CD4-positive, CD25-positive, alpha-beta regulatory T cell (primary cell): ENCODE data around the gene DUOX1. TPM values are rescaled to one million over a fixed set of nuclear protein-coding genes. Genes with fewer than 3 reads are reported as not detected.

Experiments used
- ATAC-seq, 2 donors: fragments of 150-1000 bp; cut with Tn5 transposase; one replicate each; pipeline ENCODE4 v1.10.0; 2021; ENCODE audit warnings: low read depth in 2 of 2, moderate number of reproducible peaks in 2 of 2, moderate library complexity in 1 of 2
- DNase-seq, 3 donors: peaks; one replicate each; pipeline versions ENCODE4 v3.0.0 to v3.0.0-alpha.2; 2012 to 2022; ENCODE audit warnings: mixed read lengths in 1 of 3
- H3K27ac ChIP-seq: one replicate; pipeline ENCODE4 v1.7.0; 2013; ENCODE audit warnings: mild to moderate bottlenecking, low read length; ENCODE audit not compliant: insufficient read depth, poor library complexity, severe bottlenecking
- H3K27me3 ChIP-seq: one replicate; pipeline ENCODE4 v1.7.0; 2013; ENCODE audit warnings: low read length; ENCODE audit not compliant: control insufficient read depth, insufficient read depth
- H3K36me3 ChIP-seq: one replicate; pipeline ENCODE4 v1.7.0; 2013; ENCODE audit warnings: mild to moderate bottlenecking, low read length, moderate library complexity; ENCODE audit not compliant: control insufficient read depth, insufficient read depth
- H3K4me1 ChIP-seq: 2 replicates; pipeline ENCODE4 v1.7.0; 2013; ENCODE audit warnings: mild to moderate bottlenecking, low read length; ENCODE audit not compliant: insufficient read depth, control insufficient read depth, poor library complexity, severe bottlenecking
- H3K4me3 ChIP-seq: one replicate; pipeline ENCODE4 v1.7.0; 2013; ENCODE audit warnings: low read depth, mild to moderate bottlenecking, low read length, moderate library complexity
- H3K9me3 ChIP-seq, 2 experiments: 1 replicate in 1 of 2; 2 replicates in 1 of 2; pipeline ENCODE4 v1.7.0; 2013; ENCODE audit warnings: low read length in 2 of 2, mild to moderate bottlenecking in 1 of 2, moderate library complexity in 1 of 2; ENCODE audit not compliant: control insufficient read depth in 2 of 2
- H3K27ac Mint-ChIP-seq, 3 donors: one replicate each; pipeline ENCODE4 v1.8.0; 2020 to 2022; ENCODE audit warnings: mild to moderate bottlenecking in 3 of 3, mixed read lengths in 3 of 3, moderate library complexity in 2 of 3
- H3K27me3 Mint-ChIP-seq: one replicate; pipeline ENCODE4 v1.8.0; 2022; ENCODE audit warnings: mild to moderate bottlenecking, mixed read lengths
- H3K36me3 Mint-ChIP-seq: one replicate; pipeline ENCODE4 v1.8.0; 2020; ENCODE audit warnings: mixed read lengths
- H3K4me1 Mint-ChIP-seq, 4 donors: one replicate each; pipeline ENCODE4 v1.8.0; 2020 to 2022; ENCODE audit warnings: mixed read lengths in 4 of 4, mild to moderate bottlenecking in 1 of 4
- H3K4me3 Mint-ChIP-seq, 4 donors: one replicate each; pipeline ENCODE4 v1.8.0; 2020 to 2022; ENCODE audit warnings: mild to moderate bottlenecking in 4 of 4, mixed read lengths in 4 of 4, moderate library complexity in 3 of 4
- H3K9me3 Mint-ChIP-seq, 7 donors: one replicate each; pipeline ENCODE4 v1.8.0; 2020 to 2022; ENCODE audit warnings: mixed read lengths in 7 of 7, mild to moderate bottlenecking in 3 of 7, moderate library complexity in 2 of 7
- polyA plus RNA-seq, 4 donors: library from polyadenylated mRNA; unstranded; fragments of 300-500 nt; fragmentation: Illumina TruSeq; gene quantifications; one replicate each; pipeline ENCODE4 v1.2.3, GENCODE V29; 2021
- total RNA-seq: library from RNA; stranded (reverse); gene quantifications from one replicate; pipeline ENCODE4 v1.2.3, GENCODE V29; 2022

Gene DUOX1
- total and polyA plus RNA-seq, 5 donors from 2014 or later = 0.72 to 1.6 (median 1.2) TPM; not detected in 1

DNA sequence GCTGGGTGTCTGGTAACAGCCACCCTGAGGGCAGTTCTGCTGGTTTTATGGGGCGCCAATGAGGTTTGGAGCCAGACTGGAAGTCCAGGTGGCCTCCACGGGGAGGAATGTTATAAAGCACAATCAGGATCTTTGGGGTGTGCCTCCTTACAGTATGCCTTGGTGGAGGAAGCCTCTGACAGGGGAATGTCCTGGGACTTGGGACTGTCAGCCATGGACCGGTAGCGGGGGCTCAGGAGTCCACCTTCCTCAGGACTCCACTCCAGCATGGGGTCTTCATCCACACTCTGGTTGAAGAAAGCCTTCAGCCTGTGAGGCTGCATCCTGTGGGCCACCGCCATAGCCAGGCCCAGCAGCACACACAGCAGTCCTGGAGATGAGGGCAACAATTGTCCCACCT is 10.8 kb upstream of the DUOX1 start:
- Histone ChIP-seq H3K4me3 (no peak overlapping the region), H3K27ac (no peak overlapping the region), H3K4me1 (peaks cover 28% of the 10 kb centered on the region), H3K36me3 (no peaks in the 10 kb centered on the region), H3K27me3 (peaks cover 8% of the 10 kb centered on the region), H3K9me3 (no peaks in the 10 kb centered on the region)
- Mint-ChIP-seq H3K27me3 (peaks cover 69% of the 10 kb centered on the region), H3K9me3 (peaks cover 0 to 3% (median 0%) of the 10 kb centered on the region in 7 donors), H3K27ac (no peak overlapping the region), H3K4me3 (no peak overlapping the region), H3K4me1 (peaks cover 0 to 31% (median 13%) of the 10 kb centered on the region in 4 donors), H3K36me3 (no peaks in the 10 kb centered on the region)
- ATAC-seq (no peak), DNase-seq (no peak)

DNA sequence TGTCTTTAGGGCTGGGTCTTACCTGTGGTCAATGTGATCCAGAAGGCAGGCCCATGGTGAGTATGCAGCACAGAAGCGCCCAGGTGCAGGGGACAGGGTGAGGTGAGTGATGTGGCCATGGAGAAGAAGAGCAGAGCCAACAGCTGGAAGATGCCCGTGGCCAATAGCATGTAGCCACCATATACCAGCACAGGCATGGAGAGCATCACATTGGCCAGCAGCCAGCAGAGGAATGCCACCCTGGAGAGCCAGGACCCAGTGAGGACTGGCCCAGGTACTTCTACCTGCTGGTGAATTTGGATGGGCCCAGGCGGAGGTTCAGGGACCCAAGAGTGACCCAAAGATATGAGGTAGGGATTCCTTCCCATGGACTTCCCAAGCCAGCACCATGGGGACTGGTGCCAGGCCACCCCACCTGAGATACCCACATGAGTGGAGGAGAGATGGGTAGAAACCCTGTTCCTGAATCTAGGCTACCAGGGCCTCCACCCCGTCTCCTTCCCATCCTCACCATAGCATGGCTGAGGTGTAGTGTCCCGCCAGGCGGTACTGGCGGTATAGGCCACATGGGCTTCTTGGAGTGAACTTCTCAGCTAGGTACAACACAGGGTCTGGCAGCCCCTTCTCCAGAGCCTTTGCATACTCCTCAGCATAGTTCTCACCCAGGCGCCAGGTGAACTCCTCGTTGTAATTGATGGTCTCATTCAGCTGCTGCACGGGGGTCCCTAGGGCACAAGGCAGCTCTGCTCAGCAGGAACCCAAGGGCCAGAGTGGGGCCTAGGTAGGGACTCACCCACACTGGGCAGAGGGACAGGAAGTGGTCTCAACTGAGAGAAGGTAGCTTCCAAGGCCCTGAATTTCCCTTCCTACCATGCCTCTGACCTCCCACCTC is 9.5 kb upstream of the DUOX1 start:
- Mint-ChIP-seq H3K27me3 (peaks cover 63% of the 10 kb centered on the region), H3K4me3 (no peak overlapping the region), H3K4me1 (peaks cover 0 to 23% (median 12%) of the 10 kb centered on the region in 4 donors), H3K9me3 (peaks cover 0 to 3% (median 0%) of the 10 kb centered on the region in 7 donors), H3K27ac (no peak overlapping the region), H3K36me3 (no peaks in the 10 kb centered on the region)
- H3K9me3 ChIP-seq = no peaks in the 10 kb centered on the region
- DNase-seq (no peak), ATAC-seq (no peak)
- H3K27me3 ChIP-seq = peaks cover 13% of the 10 kb centered on the region
- no peak overlapping the region for H3K4me3 ChIP-seq
- peaks cover 21% of the 10 kb centered on the region for H3K4me1 ChIP-seq
- no peaks in the 10 kb centered on the region for H3K36me3 ChIP-seq
- H3K27ac ChIP-seq = no peak overlapping the region

GRCh38 chr15:45121020-45121419 is 8.8 kb upstream of the DUOX1 start:
- no peak overlapping the region for H3K4me3 Mint-ChIP-seq
- no peak overlapping the region for H3K27ac ChIP-seq
- H3K36me3 Mint-ChIP-seq = no peaks in the 10 kb centered on the region
- H3K9me3 Mint-ChIP-seq = peaks cover 0 to 3% (median 0%) of the 10 kb centered on the region in 7 donors
- ATAC-seq = no peak
- peaks cover 0 to 20% (median 12%) of the 10 kb centered on the region in 4 donors for H3K4me1 Mint-ChIP-seq
- DNase-seq = no peak
- H3K27ac Mint-ChIP-seq = peak overlapping the region in 1 of 3 donors; percentile 49
- H3K4me1 ChIP-seq = peaks cover 20% of the 10 kb centered on the region
- H3K4me3 ChIP-seq = no peak overlapping the region
- H3K9me3 ChIP-seq = no peaks in the 10 kb centered on the region
- H3K36me3 ChIP-seq = no peaks in the 10 kb centered on the region
- H3K27me3 Mint-ChIP-seq = peaks cover 62% of the 10 kb centered on the region
- H3K27me3 ChIP-seq = peaks cover 20% of the 10 kb centered on the region

- H3K36me3 Mint-ChIP-seq = no peaks in the 10 kb centered on the region
- H3K27ac Mint-ChIP-seq = no peak overlapping the region
- peaks cover 12% of the 10 kb centered on the region for H3K4me1 ChIP-seq
- H3K27me3 ChIP-seq = peaks cover 23% of the 10 kb centered on the region
- peaks cover 61% of the 10 kb centered on the region for H3K27me3 Mint-ChIP-seq
- no peak overlapping the region for H3K4me3 ChIP-seq
- H3K36me3 ChIP-seq = no peaks in the 10 kb centered on the region
- H3K4me1 Mint-ChIP-seq = peaks cover 0 to 14% (median 10%) of the 10 kb centered on the region in 4 donors
- no peak for DNase-seq
- ATAC-seq = no peak
- peaks cover 0 to 3% (median 0%) of the 10 kb centered on the region in 7 donors for H3K9me3 Mint-ChIP-seq
- no peak overlapping the region for H3K4me3 Mint-ChIP-seq
- H3K9me3 ChIP-seq = no peaks in the 10 kb centered on the region
- no peak overlapping the region for H3K27ac ChIP-seq
These were observed 7.9 kb upstream of the DUOX1 start for GRCh38 chr15:45121706-45122417.

GRCh38 chr15:45122719-45123118 is 7.1 kb upstream of the DUOX1 start:
- Mint-ChIP-seq H3K9me3 (peaks cover 0 to 3% (median 0%) of the 10 kb centered on the region in 7 donors), H3K36me3 (no peaks in the 10 kb centered on the region), H3K4me1 (peaks cover 0 to 6% (median 5%) of the 10 kb centered on the region in 4 donors), H3K4me3 (no peak overlapping the region), H3K27ac (no peak overlapping the region), H3K27me3 (peaks cover 57% of the 10 kb centered on the region)
- H3K36me3 ChIP-seq = no peaks in the 10 kb centered on the region
- DNase-seq (no peak), ATAC-seq (no peak)
- H3K4me3 ChIP-seq = no peak overlapping the region
- H3K9me3 ChIP-seq = no peaks in the 10 kb centered on the region
- H3K4me1 ChIP-seq = peaks cover 4% of the 10 kb centered on the region
- H3K27ac ChIP-seq = no peak overlapping the region
- peaks cover 25% of the 10 kb centered on the region for H3K27me3 ChIP-seq

DNA sequence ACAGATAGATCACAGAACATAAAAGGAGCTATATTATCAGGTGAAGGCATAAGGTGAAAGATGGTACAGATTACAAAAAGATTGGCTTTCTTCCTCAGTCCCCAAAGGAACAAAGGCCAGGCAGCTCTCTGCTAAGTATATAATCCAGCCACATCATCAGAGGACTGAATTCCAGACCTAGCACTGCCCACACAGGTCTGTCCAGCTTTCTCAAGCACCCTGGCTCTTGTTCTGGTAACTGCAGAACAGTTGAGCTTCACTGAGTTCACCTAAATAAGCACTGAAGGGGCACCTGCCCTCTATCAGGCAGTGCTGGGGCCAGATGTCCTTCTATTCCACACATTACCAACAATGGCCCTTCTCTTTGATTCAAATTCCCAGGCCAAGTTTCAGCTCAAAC is 6.4 kb upstream of the DUOX1 start:
- H3K4me1 Mint-ChIP-seq = peaks cover 0 to 3% (median 0%) of the 10 kb centered on the region in 4 donors
- H3K9me3 Mint-ChIP-seq = peaks cover 0 to 1% (median 0%) of the 10 kb centered on the region in 7 donors
- no peak for ATAC-seq
- H3K27ac Mint-ChIP-seq = no peak overlapping the region
- no peak for DNase-seq
- Histone ChIP-seq H3K27me3 (peaks cover 32% of the 10 kb centered on the region), H3K4me1 (no peaks in the 10 kb centered on the region), H3K9me3 (no peaks in the 10 kb centered on the region), H3K4me3 (no peak overlapping the region), H3K36me3 (no peaks in the 10 kb centered on the region), H3K27ac (no peak overlapping the region)
- peaks cover 56% of the 10 kb centered on the region for H3K27me3 Mint-ChIP-seq
- no peaks in the 10 kb centered on the region for H3K36me3 Mint-ChIP-seq
- H3K4me3 Mint-ChIP-seq = no peak overlapping the region

- no peaks in the 10 kb centered on the region for H3K9me3 ChIP-seq
- DNase-seq (peak; percentile 20 to 50 (median 47)), ATAC-seq (peak; percentile 57 to 70)
- no peaks in the 10 kb centered on the region for H3K36me3 ChIP-seq
- H3K27ac Mint-ChIP-seq = peak overlapping the region in 1 of 3 donors; percentile 16
- no peak overlapping the region for H3K4me3 ChIP-seq
- H3K9me3 Mint-ChIP-seq = peaks cover 0 to 1% (median 0%) of the 10 kb centered on the region in 7 donors
- peaks cover 47% of the 10 kb centered on the region for H3K27me3 ChIP-seq
- H3K4me1 Mint-ChIP-seq = peaks cover 0 to 14% (median 2%) of the 10 kb centered on the region in 4 donors
- peaks cover 53% of the 10 kb centered on the region for H3K27me3 Mint-ChIP-seq
- H3K27ac ChIP-seq = no peak overlapping the region
- H3K36me3 Mint-ChIP-seq = no peaks in the 10 kb centered on the region
- peaks cover 9% of the 10 kb centered on the region for H3K4me1 ChIP-seq
- no peak overlapping the region for H3K4me3 Mint-ChIP-seq
These were observed 3.1 kb upstream of the DUOX1 start for GRCh38 chr15:45126535-45127158.
